Osteoblast (primary cell): ENCODE data around the gene MAFF. TPM values are rescaled to one million over a fixed set of nuclear protein-coding genes. Genes with fewer than 3 reads are reported as not detected.

Experiments used
- DNase-seq: peaks from one replicate; pipeline ENCODE4 v3.0.0; 2011; ENCODE audit warnings: low spot score, mixed read lengths; ENCODE audit not compliant: insufficient read length; ENCODE audit errors: missing footprints
- H2AFZ ChIP-seq: 2 replicates; pipeline ENCODE4 v1.6.0; 2011; ENCODE audit warnings: mild to moderate bottlenecking, low read length
- H3K27ac ChIP-seq: 2 replicates; pipeline ENCODE4 v1.5.1; 2011; ENCODE audit warnings: mild to moderate bottlenecking, low read depth, low read length, moderate library complexity
- H3K27me3 ChIP-seq: 2 replicates; pipeline ENCODE4 v1.6.0; 2012; ENCODE audit warnings: mild to moderate bottlenecking, control low read depth, inconsistent platforms, low read length, moderate library complexity; ENCODE audit not compliant: insufficient read depth
- H3K36me3 ChIP-seq: 2 replicates; pipeline ENCODE4 v1.5.1; 2011; ENCODE audit warnings: mild to moderate bottlenecking, low read length, control low read depth, moderate library complexity; ENCODE audit not compliant: insufficient read depth
- H3K4me1 ChIP-seq: 2 replicates; pipeline ENCODE4 v1.5.1; 2011; ENCODE audit warnings: mild to moderate bottlenecking, low read length, control low read depth, moderate library complexity; ENCODE audit not compliant: insufficient read depth
- H3K4me2 ChIP-seq: 2 replicates; pipeline ENCODE4 v1.6.0; 2011; ENCODE audit warnings: mild to moderate bottlenecking, low read length; ENCODE audit not compliant: insufficient read depth
- H3K4me3 ChIP-seq: fragments of 200-600 bp; sonication (generic); 3 replicates; pipeline ENCODE4 v1.5.1; 2012; ENCODE audit warnings: mild to moderate bottlenecking, low read length, inconsistent platforms; ENCODE audit not compliant: insufficient read depth
- H3K79me2 ChIP-seq: 2 replicates; pipeline ENCODE4 v1.6.0; 2012; ENCODE audit warnings: mild to moderate bottlenecking, low read length, control low read depth, inconsistent platforms; ENCODE audit not compliant: insufficient read depth
- H3K9me3 ChIP-seq: 2 replicates; pipeline ENCODE4 v1.5.1; 2011; ENCODE audit warnings: low read depth, low read length, control low read depth
- H4K20me1 ChIP-seq: 2 replicates; pipeline ENCODE4 v1.6.0; 2012; ENCODE audit warnings: mild to moderate bottlenecking, low read length, control low read depth; ENCODE audit not compliant: insufficient read depth
- CTCF ChIP-seq: IDR thresholded peaks from 2 replicates; pipeline ENCODE4 v1.5.1; 2011; ENCODE audit warnings: mild to moderate bottlenecking, low read depth, low read length, moderate library complexity; ENCODE audit errors: extremely low read depth
- small RNA-seq: library from RNA; depleted of rRNA; stranded (forward); fragments of <200 nt; gene quantifications from one replicate; pipeline ENCODE3, GENCODE V24; 2012
- total RNA-seq: library from RNA; depleted of rRNA; stranded (reverse); fragments of >200 nt; gene quantifications from 2 replicates; pipeline ENCODE4 v1.2.3, GENCODE V29; 2012

MAFF gene
- total RNA-seq, 1 donor, result 22.4 TPM

GRCh38 chr22:38262051-38262795 lies 60.4 kb downstream of the MAFF start:
- Histone ChIP-seq H3K27me3 (no peaks in the 10 kb centered on the region), H3K79me2 (peaks cover 99% of the 10 kb centered on the region), H3K27ac (peak overlapping the region; percentile 54), H3K4me3 (no peak overlapping the region), H3K9me3 (no peaks in the 10 kb centered on the region), H3K4me1 (peaks cover 28% of the 10 kb centered on the region), H3K4me2 (no peak overlapping the region), H4K20me1 (peaks cover 60% of the 10 kb centered on the region), H2AFZ (no peak overlapping the region), H3K36me3 (peaks cover 20% of the 10 kb centered on the region)
- peak; percentile 77 for DNase-seq
- TF ChIP-seq CTCF, result peak; percentile 53

- peaks cover 100% of the 10 kb centered on the region for H3K79me2 ChIP-seq
- no peaks in the 10 kb centered on the region for H3K27me3 ChIP-seq
- H2AFZ ChIP-seq, result no peak overlapping the region
- peaks cover 73% of the 10 kb centered on the region for H4K20me1 ChIP-seq
- no peak overlapping the region for H3K27ac ChIP-seq
- peaks cover 24% of the 10 kb centered on the region for H3K36me3 ChIP-seq
- H3K9me3 ChIP-seq, result no peaks in the 10 kb centered on the region
- TF ChIP-seq CTCF, result no peak
- no peak overlapping the region for H3K4me2 ChIP-seq
- H3K4me1 ChIP-seq, result peaks cover 19% of the 10 kb centered on the region
- no peak overlapping the region for H3K4me3 ChIP-seq
- no peak for DNase-seq
Measured at GRCh38 chr22:38264322-38264843, 62.6 kb downstream of the MAFF start.

Small RNAs within 50 kb of the gene (small RNA-seq; reads per million reads assigned to genes)
- gene RN7SL704P, result not detected

Other genes starting within 250 kb of the MAFF start
- 0.29 and 0.72 TPM in 2 replicates for gene C22orf23, start 248.4 kb upstream of the MAFF start, total RNA-seq
- 14.8 and 18.6 TPM in 2 replicates for gene POLR2F, start 248.3 kb upstream of the MAFF start, total RNA-seq
- gene SOX10, start 217.4 kb upstream of the MAFF start, total RNA-seq, result not detected in 2 replicates
- gene PICK1, start 144.6 kb upstream of the MAFF start, total RNA-seq, result 14.4 and 15.6 TPM in 2 replicates
- gene SLC16A8, start 117.8 kb upstream of the MAFF start, total RNA-seq, result not detected in 2 replicates
- gene BAIAP2L2, start 91.3 kb upstream of the MAFF start, total RNA-seq, result 0.88 and 1.1 TPM in 2 replicates
- gene PLA2G6, start 20.2 kb upstream of the MAFF start, total RNA-seq, result 12.3 and 17.7 TPM in 2 replicates
- gene TMEM184B, start 71.0 kb downstream of the MAFF start, total RNA-seq, result 29.8 and 30.0 TPM in 2 replicates
- 142 and 152 TPM in 2 replicates for gene CSNK1E, start 115.4 kb downstream of the MAFF start, total RNA-seq